Caco-2 (cell line): ENCODE data around the gene DDX25. TPM values are rescaled to one million over a fixed set of nuclear protein-coding genes. Genes with fewer than 3 reads are reported as not detected.

Experiments
- BruUV-seq: library from RNA; stranded (reverse); fragments of 400-500 nt; replicated peaks from 2 replicates; lab custom pipeline; 2021; lab: Mats Ljungman, UMichigan
- CTCF ChIA-PET: fragments of 300-600 bp; sonication (Branson Sonifier 250); formaldehyde crosslinking; loops from one replicate; lab custom pipeline; 2022; ENCODE audit warnings: antibody characterized with exemption; lab: Charles Lee
- POLR2A ChIA-PET: fragments of 300-600 bp; sonication (Branson Sonifier 250); formaldehyde crosslinking; loops from one replicate; lab custom pipeline; 2022; ENCODE audit warnings: antibody characterized with exemption; lab: Charles Lee
- DNase-seq, 2 experiments: peaks; one replicate each; pipeline versions ENCODE4 v3.0.0 to v3.0.0-alpha.2; 2020 to 2022
- H3K27me3 ChIP-seq: replicated peaks from 2 replicates; pipeline ENCODE4 v1.6.0; 2011; ENCODE audit warnings: low read length; ENCODE audit not compliant: control insufficient read depth, insufficient read depth
- H3K36me3 ChIP-seq: 2 replicates; pipeline ENCODE4 v1.5.1; 2011; ENCODE audit warnings: low read length; ENCODE audit not compliant: control insufficient read depth, insufficient read depth
- H3K4me1 ChIP-seq: fragments of 250-450 bp; sonication (Bioruptor Pico); 2 replicates; pipeline ENCODE4 v1.5.1; 2020; ENCODE audit warnings: mild to moderate bottlenecking
- H3K4me3 ChIP-seq: 2 replicates; pipeline ENCODE4 v1.5.1; 2011; ENCODE audit warnings: low read depth, mild to moderate bottlenecking, control low read depth, low read length
- H3K9me3 ChIP-seq: fragments of 250-450 bp; sonication (Bioruptor Pico); 2 replicates; pipeline ENCODE4 v1.5.1; 2020; ENCODE audit warnings: mild to moderate bottlenecking, moderate library complexity
- H3K27ac Mint-ChIP-seq: one replicate; pipeline ENCODE4 v1.8.0; 2022; ENCODE audit warnings: mixed read lengths; ENCODE audit not compliant: unreplicated experiment
- H3K27me3 Mint-ChIP-seq: one replicate; pipeline ENCODE4 v1.8.0; 2022; ENCODE audit warnings: mixed read lengths; ENCODE audit not compliant: insufficient read depth, unreplicated experiment
- H3K36me3 Mint-ChIP-seq: one replicate; pipeline ENCODE4 v1.8.0; 2022; ENCODE audit warnings: mild to moderate bottlenecking, mixed read lengths; ENCODE audit not compliant: insufficient read depth, unreplicated experiment
- H3K4me1 Mint-ChIP-seq: one replicate; pipeline ENCODE4 v1.8.0; 2022; ENCODE audit warnings: low read depth, mixed read lengths; ENCODE audit not compliant: unreplicated experiment
- H3K4me3 Mint-ChIP-seq: one replicate; pipeline ENCODE4 v1.8.0; 2022; ENCODE audit warnings: mild to moderate bottlenecking, moderate library complexity, mixed read lengths; ENCODE audit not compliant: unreplicated experiment
- H3K9me3 Mint-ChIP-seq: one replicate; pipeline ENCODE4 v1.8.0; 2022; ENCODE audit warnings: mixed read lengths; ENCODE audit not compliant: unreplicated experiment
- intact Hi-C: fragments of 100-400 bp; cut with micrococcal nuclease; formaldehyde crosslinking; loops from one replicate; pipeline ENCODE4 v1.10.0; 2022; ENCODE audit not compliant: unreplicated experiment
- total RNA-seq: library from RNA; stranded (reverse); gene quantifications from 2 replicates; pipeline ENCODE4 v1.2.3, GENCODE V29; 2022
- TF ChIP-seq, protein P1 (sequence below), 2 experiments: fragments of 200-600 bp in 1 of 2; IDR thresholded peaks; 1 replicate in 1 of 2; 2 replicates in 1 of 2; pipeline versions ENCODE4 v1.5.1 to v1.8.0; 2011 to 2022; ENCODE audit warnings: antibody characterized with exemption in 1 of 2, control low read depth in 1 of 2, inconsistent platforms in 1 of 2, low read depth in 1 of 2, low read length in 1 of 2, mild to moderate bottlenecking in 1 of 2, moderate library complexity in 1 of 2; ENCODE audit not compliant: insufficient read depth in 1 of 2, severe bottlenecking in 1 of 2, unreplicated experiment in 1 of 2

The DDX25 gene
- total RNA-seq, 1 experiment from 2014 or later = not detected

GRCh38 chr11:125931116-125931515 lies 26.8 kb downstream of the DDX25 start:
- intact Hi-C loops = no loop called here
- no peaks in the 10 kb centered on the region for H3K4me1 Mint-ChIP-seq
- H3K4me3 Mint-ChIP-seq = no peak overlapping the region
- H3K36me3 ChIP-seq = no peaks in the 10 kb centered on the region
- H3K4me3 ChIP-seq = no peak overlapping the region
- H3K27me3 Mint-ChIP-seq = peaks cover 15% of the 10 kb centered on the region
- ChIA-PET POLR2A (no interaction called here), CTCF (no interaction called here)
- H3K36me3 Mint-ChIP-seq = no peaks in the 10 kb centered on the region
- no peaks in the 10 kb centered on the region for H3K4me1 ChIP-seq
- H3K9me3 Mint-ChIP-seq = no peaks in the 10 kb centered on the region
- TF ChIP-seq, protein P1, sequence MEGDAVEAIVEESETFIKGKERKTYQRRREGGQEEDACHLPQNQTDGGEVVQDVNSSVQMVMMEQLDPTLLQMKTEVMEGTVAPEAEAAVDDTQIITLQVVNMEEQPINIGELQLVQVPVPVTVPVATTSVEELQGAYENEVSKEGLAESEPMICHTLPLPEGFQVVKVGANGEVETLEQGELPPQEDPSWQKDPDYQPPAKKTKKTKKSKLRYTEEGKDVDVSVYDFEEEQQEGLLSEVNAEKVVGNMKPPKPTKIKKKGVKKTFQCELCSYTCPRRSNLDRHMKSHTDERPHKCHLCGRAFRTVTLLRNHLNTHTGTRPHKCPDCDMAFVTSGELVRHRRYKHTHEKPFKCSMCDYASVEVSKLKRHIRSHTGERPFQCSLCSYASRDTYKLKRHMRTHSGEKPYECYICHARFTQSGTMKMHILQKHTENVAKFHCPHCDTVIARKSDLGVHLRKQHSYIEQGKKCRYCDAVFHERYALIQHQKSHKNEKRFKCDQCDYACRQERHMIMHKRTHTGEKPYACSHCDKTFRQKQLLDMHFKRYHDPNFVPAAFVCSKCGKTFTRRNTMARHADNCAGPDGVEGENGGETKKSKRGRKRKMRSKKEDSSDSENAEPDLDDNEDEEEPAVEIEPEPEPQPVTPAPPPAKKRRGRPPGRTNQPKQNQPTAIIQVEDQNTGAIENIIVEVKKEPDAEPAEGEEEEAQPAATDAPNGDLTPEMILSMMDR (IDR thresholded peaks at IDR 0.05; ENCODE audit: insufficient read depth in 1 of 2, low read depth in 1 of 2, low read length in 1 of 2, severe bottlenecking in 1 of 2, unreplicated experiment in 1 of 2) = no peak
- no peak overlapping the region for H3K27ac Mint-ChIP-seq
- DNase-seq = no peak
- BruUV-seq = no TSS peak
- no peaks in the 10 kb centered on the region for H3K9me3 ChIP-seq
- no peaks in the 10 kb centered on the region for H3K27me3 ChIP-seq

DNA sequence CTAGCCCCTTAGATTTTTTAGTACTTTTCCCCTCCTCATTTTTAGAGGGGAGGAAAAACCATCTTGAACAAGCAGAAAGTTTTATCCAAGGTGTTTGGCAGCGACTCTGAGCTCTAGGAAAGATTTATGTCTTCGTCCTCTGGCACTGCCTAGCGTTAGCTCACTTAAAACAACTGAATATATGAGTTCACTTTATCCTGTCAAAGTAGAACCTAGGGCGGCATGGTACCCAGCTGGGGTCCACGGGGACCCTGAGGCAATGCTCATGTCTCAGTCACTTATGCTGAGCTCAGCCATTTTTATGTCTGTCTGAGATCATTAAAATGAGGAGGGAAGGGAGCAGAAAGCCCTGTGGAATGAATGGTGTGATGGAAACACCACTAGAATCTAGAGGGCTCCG lies 27.4 kb downstream of the DDX25 start:
- Mint-ChIP-seq H3K4me1 (no peaks in the 10 kb centered on the region), H3K9me3 (no peaks in the 10 kb centered on the region), H3K27me3 (peaks cover 15% of the 10 kb centered on the region), H3K36me3 (no peaks in the 10 kb centered on the region), H3K4me3 (no peak overlapping the region), H3K27ac (no peak overlapping the region)
- no peaks in the 10 kb centered on the region for H3K36me3 ChIP-seq
- H3K9me3 ChIP-seq = no peaks in the 10 kb centered on the region
- intact Hi-C loops = no loop called here
- no TSS peak for BruUV-seq
- POLR2A ChIA-PET = no interaction called here
- H3K4me3 ChIP-seq = no peak overlapping the region
- TF ChIP-seq, protein P1 (IDR thresholded peaks at IDR 0.05; ENCODE audit: insufficient read depth in 1 of 2, low read depth in 1 of 2, low read length in 1 of 2, severe bottlenecking in 1 of 2, unreplicated experiment in 1 of 2) = no peak
- no peaks in the 10 kb centered on the region for H3K4me1 ChIP-seq
- CTCF ChIA-PET = interaction anchor here (0.6 kb wide), 1 partner anchor 381 kb away, joined by 3 read pairs; no protein-coding TSS in a partner anchor
- no peak for DNase-seq
- H3K27me3 ChIP-seq = no peaks in the 10 kb centered on the region

- no TSS peak for BruUV-seq
- TF ChIP-seq, protein P1 (IDR thresholded peaks at IDR 0.05; ENCODE audit: insufficient read depth in 1 of 2, low read depth in 1 of 2, low read length in 1 of 2, severe bottlenecking in 1 of 2, unreplicated experiment in 1 of 2) = no peak
- H3K4me1 ChIP-seq = no peaks in the 10 kb centered on the region
- no peak for DNase-seq
- no peak overlapping the region for H3K4me3 Mint-ChIP-seq
- POLR2A ChIA-PET = no interaction called here
- no peaks in the 10 kb centered on the region for H3K36me3 Mint-ChIP-seq
- no peaks in the 10 kb centered on the region for H3K27me3 ChIP-seq
- H3K9me3 Mint-ChIP-seq = no peaks in the 10 kb centered on the region
- H3K27ac Mint-ChIP-seq = no peak overlapping the region
- no peaks in the 10 kb centered on the region for H3K4me1 Mint-ChIP-seq
- H3K9me3 ChIP-seq = no peaks in the 10 kb centered on the region
- intact Hi-C loops = no loop called here
- peaks cover 9% of the 10 kb centered on the region for H3K27me3 Mint-ChIP-seq
- H3K4me3 ChIP-seq = no peak overlapping the region
- no peaks in the 10 kb centered on the region for H3K36me3 ChIP-seq
- CTCF ChIA-PET = no interaction called here
Observed at GRCh38 chr11:125932301-125932700, 28.0 kb downstream of the DDX25 start.
